ENCODE results near the gene DHTKD1. TPM values are rescaled to one million over a fixed set of nuclear protein-coding genes. Genes with fewer than 3 reads are reported as not detected.

DHTKD1 gene
- total and polyA plus RNA-seq, 2 experiments from 2014 or later = 20.2 to 63.9 TPM

GRCh38 chr10:12020574-12020973 lies 48.2 kb upstream of the DHTKD1 start (continued):
- TF ChIP-seq REST (IDR thresholded peaks at IDR 0.05; ENCODE audit: unreplicated experiment) = no peak
- TF ChIP-seq CTCF (conservative IDR thresholded peaks at IDR 0.05; ENCODE audit: low read depth in 2 of 2) = no peak
- TF ChIP-seq CREB1 (CRISPR knock-in tag; IDR thresholded peaks at IDR 0.05; ENCODE audit: low read depth) = no peak

- no peak for ATAC-seq
- Mint-ChIP-seq H3K4me1 (no peaks in the 10 kb centered on the region; the same call in 2 of the 3 replicates), H3K27me3 (ENCODE audit: insufficient read depth, low read depth, poor library complexity) (peaks cover 3% of the 10 kb centered on the region), H3K4me3 (no peak overlapping the region), H3K9me3 (no peaks in the 10 kb centered on the region), H3K27ac (no peak overlapping the region), H3K36me3 (ENCODE audit: low read depth) (peaks cover 8% of the 10 kb centered on the region; the same call in 2 of the 3 replicates)
- Histone ChIP-seq H4K20me1 (replicated peaks; ENCODE audit: insufficient read depth) (peaks cover 12% of the 10 kb centered on the region), H3K4me3 (no peak overlapping the region), H3K9me2 (ENCODE audit: insufficient read depth) (no peaks in the 10 kb centered on the region), H3K79me2 (replicated peaks; ENCODE audit: insufficient read depth) (peaks cover 88% of the 10 kb centered on the region), H3F3A (replicated peaks; ENCODE audit: low read depth) (no peaks in the 10 kb centered on the region), H3K4me1 (ENCODE audit: insufficient read depth) (no peaks in the 10 kb centered on the region), H3K27ac (ENCODE audit: low read depth) (no peak overlapping the region), H3K4me2 (no peak overlapping the region), H2AFZ (no peak overlapping the region), H3K36me3 (ENCODE audit: insufficient read depth) (peaks cover 4% of the 10 kb centered on the region; the same call in 1 of the 2 replicates), H3K27me3 (ENCODE audit: insufficient read depth) (no peaks in the 10 kb centered on the region)
- DNase-seq (ENCODE audit: low spot score) = no peak
- TF ChIP-seq CTCF (conservative IDR thresholded peaks at IDR 0.05; ENCODE audit: low read depth in 2 of 2) = no peak
- no peak for TF ChIP-seq ETS1 (IDR thresholded peaks at IDR 0.05)
- no peak for TF ChIP-seq CREB1 (CRISPR knock-in tag; IDR thresholded peaks at IDR 0.05; ENCODE audit: low read depth)
- no peak for TF ChIP-seq POLR2AphosphoS5 (IDR thresholded peaks at IDR 0.05; ENCODE audit: low read depth)
- no peak for TF ChIP-seq JUNB (IDR thresholded peaks at IDR 0.05; ENCODE audit: unreplicated experiment)
- TF ChIP-seq ZNF462 (CRISPR knock-in tag; IDR thresholded peaks at IDR 0.05) = no peak
Observed at GRCh38 chr10:12022580-12023257, 46.0 kb upstream of the DHTKD1 start.

All from GM23338 (cell line).